Ishikawa (cell line): ENCODE results near the gene RCN1.

ENCODE experiments used
- CEBPB ChIP-seq: IDR thresholded peaks from 2 replicates; pipeline ENCODE4 v1.6.1; 2012
- CREB1 ChIP-seq: IDR thresholded peaks from 2 replicates; pipeline ENCODE4 v1.6.1; 2012; ENCODE audit warnings: low read depth
- EGR1 ChIP-seq: IDR thresholded peaks from 2 replicates; pipeline ENCODE4 v1.6.1; 2012
- EP300 ChIP-seq: IDR thresholded peaks from 2 replicates; pipeline ENCODE4 v1.6.1; 2012; ENCODE audit warnings: borderline replicate concordance
- FOXM1 ChIP-seq: IDR thresholded peaks from 2 replicates; pipeline ENCODE4 v1.6.1; 2012; ENCODE audit warnings: low read depth, borderline replicate concordance
- MAX ChIP-seq: IDR thresholded peaks from 2 replicates; pipeline ENCODE4 v1.6.1; 2012
- NFIC ChIP-seq: IDR thresholded peaks from 2 replicates; pipeline ENCODE4 v1.6.1; 2012
- RAD21 ChIP-seq: IDR thresholded peaks from 2 replicates; pipeline ENCODE4 v1.6.1; 2012; ENCODE audit warnings: low read depth
- REST ChIP-seq: IDR thresholded peaks from 2 replicates; pipeline ENCODE4 v1.6.1; 2012; ENCODE audit warnings: low read depth, mild to moderate bottlenecking
- TAF1 ChIP-seq: IDR thresholded peaks from 2 replicates; pipeline ENCODE4 v1.6.1; 2012; ENCODE audit warnings: low read depth, mild to moderate bottlenecking
- TCF12 ChIP-seq: IDR thresholded peaks from 2 replicates; pipeline ENCODE4 v1.6.1; 2012; ENCODE audit warnings: low read depth
- TEAD4 ChIP-seq: IDR thresholded peaks from 2 replicates; pipeline ENCODE4 v1.6.1; 2012
- USF1 ChIP-seq: IDR thresholded peaks from 2 replicates; pipeline ENCODE4 v1.6.1; 2012
- YY1 ChIP-seq: IDR thresholded peaks from 2 replicates; pipeline ENCODE4 v1.6.1; 2012; ENCODE audit warnings: low read depth
- ZBTB7A ChIP-seq: IDR thresholded peaks from 2 replicates; pipeline ENCODE4 v1.6.1; 2012; ENCODE audit warnings: low read depth

The RCN1 gene

GRCh38 chr11:32094923-32095322 is 4.0 kb downstream of the RCN1 start:
- no peak for TF ChIP-seq CEBPB
- no peak for TF ChIP-seq CREB1

- TF ChIP-seq TEAD4 (no peak), NFIC (no peak), MAX (no peak), USF1 (no peak), RAD21 (no peak), TAF1 (no peak), FOXM1 (no peak)
Measured at GRCh38 chr11:32098142-32098903, 7.4 kb downstream of the RCN1 start.

GRCh38 chr11:32099516-32099915 is 8.6 kb downstream of the RCN1 start:
- TF ChIP-seq TEAD4 (no peak), NFIC (no peak), EP300 (no peak), TCF12 (no peak), TAF1 (no peak), FOXM1 (no peak), CEBPB (no peak), ZBTB7A (no peak), RAD21 (no peak), USF1 (no peak), MAX (no peak), EGR1 (no peak), YY1 (no peak), REST (no peak), CREB1 (no peak)

GRCh38 chr11:32100495-32100894 is 9.6 kb downstream of the RCN1 start:
- TF ChIP-seq NFIC (no peak), USF1 (no peak), ZBTB7A (no peak), EP300 (no peak), RAD21 (no peak), CEBPB (no peak), TEAD4 (no peak), REST (no peak), MAX (no peak), FOXM1 (no peak), TAF1 (no peak)

GRCh38 chr11:32101791-32102190 is 10.9 kb downstream of the RCN1 start:
- TF ChIP-seq USF1 (no peak), YY1 (no peak), TAF1 (no peak), CEBPB (no peak), FOXM1 (no peak), REST (no peak), TCF12 (no peak), ZBTB7A (no peak), EGR1 (no peak), MAX (no peak), NFIC (no peak)
